GM19238 (cell line): ENCODE data around the gene KRT31.
"Not testable (repeated sequence)": the region's sequence is repeated elsewhere in the genome, so short reads cannot be mapped to it uniquely, and the experiment has no call there.

Experiments
- DNase-seq: peaks from one replicate; pipeline ENCODE4 v3.0.0; 2011; ENCODE audit warnings: low spot score; ENCODE audit not compliant: insufficient read length

KRT31 gene

DNA sequence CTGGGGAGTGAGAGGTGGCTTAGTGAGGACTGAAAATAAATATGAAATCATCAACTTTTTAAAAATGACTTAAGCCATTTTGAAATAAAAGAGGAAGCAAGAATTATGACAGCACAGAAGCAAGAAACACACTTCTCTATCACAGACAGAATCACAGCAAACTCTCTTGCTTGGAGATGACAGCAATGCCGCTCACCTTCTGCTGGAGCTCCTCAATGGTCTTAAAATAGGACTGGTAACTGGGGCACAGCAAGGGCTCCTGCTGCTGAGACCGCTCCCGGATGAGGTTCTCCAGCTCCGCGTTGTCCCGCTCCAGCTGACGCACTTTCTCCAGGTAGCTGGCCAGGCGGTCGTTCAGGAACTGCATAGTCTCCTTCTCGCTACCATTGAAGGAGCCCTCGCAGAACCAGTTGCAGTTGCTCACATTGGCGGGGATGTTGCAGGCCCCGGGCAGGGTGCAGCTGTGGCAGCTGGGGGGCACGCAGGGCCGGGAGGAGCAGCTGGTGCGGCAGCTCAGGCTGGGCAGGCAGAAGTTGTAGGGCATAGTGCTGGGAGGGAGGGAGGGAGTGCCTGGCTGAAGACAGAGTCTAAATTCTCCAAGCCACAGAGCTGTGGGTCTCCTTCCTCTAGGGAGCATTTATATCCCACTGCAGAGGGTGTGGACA is at the start of gene KRT31:
Gene KRT31, minus strand, starts transcription at position 613 of the 665 bp plus-strand sequence. Its CDS starts 69 bp downstream, at position 544.
- DNase-seq = no peak

DNA sequence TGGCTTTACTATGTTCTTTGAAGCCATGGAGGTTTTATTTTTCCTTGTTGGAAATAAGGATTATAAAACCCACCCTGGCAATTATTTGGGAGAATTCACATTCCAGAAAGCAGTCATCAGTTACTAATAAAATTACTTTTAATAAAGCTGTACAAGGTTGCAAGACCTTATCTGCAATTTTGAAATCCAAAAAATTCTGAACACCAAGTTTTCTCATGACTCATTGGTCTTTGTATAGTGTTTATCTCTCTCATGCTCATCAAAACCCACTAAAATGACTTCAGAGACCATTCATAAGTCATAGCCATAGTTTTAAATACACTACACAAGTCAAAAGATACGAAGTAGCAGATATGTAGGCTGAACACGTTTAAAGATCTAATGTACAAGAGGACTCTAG is 49.4 kb upstream of the KRT31 start:
- DNase-seq = no peak

DNA sequence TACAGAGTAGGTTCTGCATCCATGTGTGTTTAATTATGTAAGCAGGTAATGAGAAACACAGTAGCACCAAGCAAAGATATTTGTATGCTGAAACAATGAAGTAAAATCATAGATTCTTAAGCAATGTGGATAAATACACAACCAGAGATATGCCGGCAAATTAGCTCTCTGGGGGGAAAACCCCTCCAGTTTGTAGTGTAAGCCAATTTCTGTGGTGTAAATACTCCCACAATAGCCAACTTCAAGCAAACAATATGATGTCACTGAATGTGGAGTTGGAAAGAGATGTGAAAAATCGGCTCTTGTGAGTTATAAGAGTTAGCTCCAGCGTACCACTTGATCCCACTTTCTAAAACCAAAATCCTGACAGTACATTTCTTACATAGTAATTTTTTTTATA is 47.2 kb upstream of the KRT31 start:
- DNase-seq = no peak

DNA sequence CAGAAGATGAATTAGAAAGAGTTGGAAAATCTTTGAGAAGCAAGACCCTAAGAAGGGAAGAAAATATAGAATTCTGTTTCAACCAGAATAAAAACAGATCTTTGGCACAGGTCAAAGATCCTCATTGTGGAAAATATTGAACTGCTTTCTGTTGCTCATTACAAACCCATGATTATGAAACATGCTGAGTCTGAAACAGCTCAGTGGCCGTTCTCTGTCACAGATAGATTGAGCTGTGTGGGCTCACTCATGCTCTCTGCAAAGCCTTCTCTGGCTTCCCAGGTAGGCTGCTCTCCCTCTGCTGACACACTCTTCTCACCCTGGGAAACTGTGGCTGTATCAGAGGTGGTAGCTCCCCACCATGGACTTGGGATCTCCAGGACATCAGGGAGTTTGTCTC is 46.8 kb upstream of the KRT31 start:
- DNase-seq = no peak

DNA sequence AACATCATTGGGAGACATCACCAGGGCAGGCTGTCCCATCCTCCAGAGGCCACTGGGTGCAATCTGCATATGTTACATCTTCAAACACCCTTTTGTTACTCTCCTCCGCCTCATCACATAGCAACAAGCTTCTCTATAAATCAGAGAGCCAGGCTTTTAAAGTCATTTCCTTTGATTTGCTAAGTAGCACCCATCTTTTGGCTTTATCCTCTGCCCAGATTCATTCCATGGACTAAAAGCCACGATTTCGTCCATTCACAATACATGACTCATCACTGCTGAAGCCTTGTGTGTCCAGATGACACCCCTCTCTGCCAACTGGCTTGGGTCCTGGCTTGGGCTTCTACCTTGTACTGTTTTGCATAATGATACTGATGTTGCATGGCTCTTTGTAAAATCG is 45.3 kb upstream of the KRT31 start:
- no peak for DNase-seq

DNA sequence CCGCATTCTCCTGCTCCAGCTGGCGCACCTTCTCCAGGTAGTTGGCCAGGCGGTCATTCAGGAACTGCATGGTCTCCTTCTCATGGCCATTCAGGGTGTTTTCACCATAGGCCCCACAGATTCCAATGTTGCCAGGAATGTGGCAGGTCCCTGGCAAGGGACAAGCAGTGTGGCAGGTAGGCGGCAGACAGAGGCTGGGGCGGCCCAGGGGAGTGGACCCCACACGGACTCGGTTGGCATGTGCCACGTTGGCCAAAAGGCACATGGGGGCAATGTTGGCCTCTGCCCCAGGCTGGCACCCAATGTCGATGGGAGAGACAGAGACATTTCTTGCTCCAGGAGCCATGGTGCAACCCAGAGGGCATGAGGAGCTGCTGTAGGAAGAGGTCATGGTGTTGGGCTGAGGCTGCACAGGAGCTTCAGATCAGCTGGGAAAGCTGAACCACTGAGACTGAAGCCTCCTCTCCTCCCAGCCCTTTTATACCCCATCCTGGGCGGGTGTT is 43.2 kb upstream of the KRT31 start, which contains the start of gene KRT38:
Gene KRT38, minus strand, starts transcription at position 453 of the 503 bp plus-strand sequence. Its CDS starts 62 bp downstream, at position 391.
- DNase-seq = no peak

DNA sequence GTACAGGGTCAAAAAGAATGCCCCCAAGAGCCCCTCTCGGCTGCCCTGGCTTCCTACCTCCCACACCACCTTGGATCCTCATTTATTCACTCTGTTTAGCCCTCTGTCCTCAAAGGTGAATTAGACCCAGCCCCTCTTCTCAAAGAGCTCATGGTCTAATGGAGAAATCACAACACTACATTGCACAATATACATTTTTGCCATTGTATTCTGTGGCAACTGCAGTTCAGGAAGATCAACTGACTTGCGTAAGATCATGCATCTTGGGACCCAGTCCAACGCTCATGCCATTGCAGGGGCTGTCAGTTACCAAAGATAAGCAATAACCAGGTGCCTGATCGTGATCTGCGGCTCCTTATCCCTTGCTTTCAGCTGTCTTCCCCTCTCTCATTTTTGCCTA is 42.0 kb upstream of the KRT31 start:
- DNase-seq = no peak

DNA sequence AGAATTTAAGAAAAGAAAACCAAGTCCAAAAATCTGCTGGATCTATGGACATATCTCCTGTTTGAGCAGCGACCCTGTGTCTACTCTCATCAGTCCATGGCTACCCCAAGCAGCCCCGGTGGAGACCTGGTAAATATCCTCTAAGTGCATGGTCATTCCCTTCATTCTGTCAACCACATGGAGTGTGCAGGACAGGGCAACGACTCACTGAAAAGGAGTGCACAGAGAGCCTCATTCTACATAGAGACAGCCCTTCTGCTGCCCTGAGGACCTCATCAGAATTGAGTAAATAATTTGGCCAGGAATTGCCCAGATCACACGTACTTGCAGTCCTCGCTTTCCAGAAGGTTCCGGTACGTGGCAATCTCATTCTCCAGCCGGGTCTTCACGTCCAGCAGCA is 40.4 kb upstream of the KRT31 start:
- no peak for DNase-seq

DNA sequence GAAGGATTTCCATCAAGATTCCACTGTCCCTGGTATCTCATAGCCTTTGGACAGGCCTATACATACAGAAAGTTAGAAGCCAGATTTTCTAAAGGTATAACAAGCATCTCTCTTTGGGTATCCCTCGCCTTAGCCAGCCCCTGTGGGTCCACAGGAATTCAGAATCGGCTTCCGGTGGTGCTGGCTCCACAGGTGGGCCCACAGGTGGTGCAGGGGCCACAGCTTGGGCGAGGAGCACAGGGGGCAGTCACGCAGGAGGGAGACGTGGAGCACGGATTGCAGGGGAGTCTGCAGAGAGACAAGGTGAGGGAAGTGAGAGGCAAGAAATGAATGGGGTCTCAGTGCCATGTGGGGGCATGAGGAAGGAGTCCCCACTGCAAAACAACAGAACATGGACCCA is 39.8 kb upstream of the KRT31 start:
- DNase-seq = no peak

DNA sequence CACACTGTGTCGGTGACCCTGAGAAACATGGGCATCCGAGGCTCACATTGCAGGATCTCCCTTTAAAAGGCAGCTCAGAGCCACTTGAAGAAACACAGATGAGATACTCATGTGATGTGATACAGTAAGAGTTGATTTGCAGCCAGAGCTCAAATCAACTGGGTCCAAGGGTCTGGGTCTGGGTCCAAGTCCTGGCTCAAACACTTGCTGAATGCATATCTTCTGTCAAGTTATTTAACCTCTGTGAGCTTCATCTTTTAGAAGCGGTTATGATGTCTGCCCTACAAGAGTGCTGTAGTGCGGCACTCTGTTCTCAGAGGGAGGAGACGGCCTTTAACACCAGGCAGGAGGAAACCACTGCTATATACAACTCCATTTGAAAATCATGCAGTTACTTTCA is 37.0 kb upstream of the KRT31 start:
- DNase-seq = no peak

DNA sequence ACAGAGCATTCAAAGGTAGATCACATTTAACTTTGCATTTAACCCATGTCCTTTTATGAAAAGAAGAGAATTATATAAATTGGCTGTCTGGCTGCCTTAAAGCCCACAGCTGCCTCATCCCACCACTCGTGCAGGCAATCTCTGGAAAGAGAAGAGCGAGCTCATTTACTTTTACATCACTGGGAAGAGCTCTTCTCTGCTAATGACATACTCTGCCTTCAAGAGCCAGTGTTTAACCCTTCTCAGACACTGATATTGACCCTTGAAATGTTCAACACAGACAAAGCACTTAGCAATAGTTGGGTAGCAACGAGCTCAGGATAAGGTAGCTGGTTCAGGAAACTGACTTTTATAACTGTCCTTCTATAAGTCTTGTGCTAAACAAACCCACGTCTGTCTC is 36.6 kb upstream of the KRT31 start:
- DNase-seq = no peak

DNA sequence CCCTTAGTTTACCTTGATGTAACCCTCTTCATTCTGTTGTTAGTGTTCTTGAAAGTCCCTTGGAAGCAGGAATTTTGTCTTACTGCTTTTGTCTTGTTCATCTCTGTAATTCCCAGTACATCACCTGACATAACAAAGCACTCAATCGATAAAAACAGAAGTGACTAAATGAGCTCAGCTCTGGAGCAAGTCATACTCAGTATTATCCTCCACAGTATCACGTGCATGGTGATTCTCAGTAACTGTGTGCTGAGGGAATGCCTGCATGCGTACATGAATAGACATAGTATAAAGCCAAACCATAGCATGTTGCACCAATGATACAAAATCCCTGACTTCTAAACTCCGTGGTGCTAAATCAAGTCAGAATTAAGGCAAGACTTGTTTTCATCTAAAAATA is 36.2 kb upstream of the KRT31 start:
- DNase-seq = no peak

DNA sequence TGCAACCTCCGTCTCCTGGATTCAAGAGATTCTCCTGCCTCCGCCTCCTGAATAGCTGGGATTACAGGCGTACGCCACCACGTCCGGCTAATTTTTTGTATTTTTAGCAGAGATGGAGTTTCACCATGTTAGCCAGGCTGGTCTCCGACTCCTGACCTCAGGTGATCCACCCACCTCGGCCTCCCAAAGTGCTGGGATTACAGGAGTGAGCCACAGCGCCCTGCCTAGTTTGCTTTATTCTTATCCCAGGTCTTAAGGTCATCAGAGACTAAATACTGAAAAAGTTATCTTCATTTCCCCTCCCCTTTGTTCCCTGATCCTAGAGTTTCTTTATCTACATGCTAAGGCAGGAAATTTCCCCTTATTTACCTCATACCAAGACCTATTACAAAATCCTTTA is 33.0 kb upstream of the KRT31 start:
- DNase-seq = not testable (repeated sequence)

DNA sequence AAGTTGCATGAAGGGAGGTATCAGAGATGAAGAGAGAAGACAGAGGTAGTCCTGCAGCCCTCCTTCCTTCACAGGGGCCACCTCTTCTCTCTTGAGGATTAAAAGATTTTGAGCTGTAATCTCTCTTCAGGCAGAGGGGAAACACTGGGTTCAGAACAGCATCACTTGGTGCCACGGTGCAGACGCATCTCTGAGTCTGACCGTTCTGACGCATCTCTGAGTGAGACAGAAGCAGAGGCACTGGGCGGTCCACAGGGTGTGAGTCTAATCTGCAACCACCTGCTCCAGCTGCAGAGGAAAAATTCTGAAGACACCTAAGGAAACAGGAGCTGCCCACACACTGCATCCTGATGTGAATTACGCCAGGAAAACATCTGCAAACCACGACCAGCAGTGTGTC is 32.3 kb upstream of the KRT31 start:
- DNase-seq = no peak

DNA sequence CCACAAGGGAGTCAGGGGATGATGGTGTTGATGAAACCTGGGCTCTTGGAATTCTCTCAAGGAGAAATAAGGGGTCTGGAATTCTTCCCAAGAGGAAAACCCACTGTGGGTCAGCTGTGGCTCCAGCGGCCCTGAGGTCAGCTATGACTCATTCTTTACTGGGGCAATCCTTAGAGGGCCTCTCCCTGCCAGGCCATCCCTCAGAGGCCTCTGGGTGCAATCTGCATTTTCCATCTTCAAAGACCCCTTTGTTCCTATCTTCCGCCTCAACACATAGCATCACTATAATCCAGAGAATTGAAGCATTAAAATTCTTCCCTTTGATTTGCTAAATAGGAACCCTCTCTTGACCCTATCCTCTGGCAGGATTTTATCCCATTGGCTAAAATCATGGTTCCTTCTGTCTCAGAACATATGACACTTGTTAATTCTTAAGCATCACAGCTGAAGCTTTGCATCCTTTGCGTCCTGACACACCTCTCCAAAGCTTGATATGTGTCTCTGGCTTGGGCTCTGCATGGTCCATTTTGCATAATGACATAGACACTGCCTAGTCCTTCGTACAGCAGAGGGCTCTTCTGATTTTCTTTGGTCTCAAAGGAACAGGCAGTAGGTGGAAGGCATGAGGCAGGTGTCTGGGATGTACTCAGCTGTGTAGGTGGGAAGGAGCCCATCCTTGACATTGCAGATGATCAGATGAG is 31.3 kb upstream of the KRT31 start:
- no peak for DNase-seq

DNA sequence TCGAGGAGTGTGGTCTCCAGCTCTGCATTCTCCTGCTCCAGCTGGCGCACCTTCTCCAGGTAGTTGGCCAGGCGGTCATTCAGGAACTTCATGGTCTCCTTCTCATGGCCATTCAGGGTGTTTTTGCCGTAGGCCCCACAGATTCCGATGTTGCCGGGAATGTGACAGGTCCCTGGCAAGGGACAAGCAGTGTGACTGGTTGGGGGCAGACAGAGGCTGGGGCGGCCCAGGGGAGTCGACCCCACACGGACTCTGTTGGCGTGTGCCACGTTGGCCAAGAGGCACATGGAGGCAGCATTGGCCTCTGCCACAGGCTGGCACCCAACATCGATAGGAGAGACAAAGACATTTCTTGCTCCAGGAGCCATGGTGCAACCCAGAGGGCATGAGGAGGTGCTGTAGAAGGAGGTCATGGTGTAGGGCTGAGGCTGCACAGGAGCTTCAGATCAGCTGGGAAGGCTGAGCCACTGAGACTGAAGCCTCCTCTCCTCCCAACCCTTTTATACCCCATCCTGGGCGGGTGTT is 26.8 kb upstream of the KRT31 start, which contains the start of gene KRT37:
Gene KRT37, minus strand, starts transcription at position 475 of the 525 bp plus-strand sequence. Its CDS starts 62 bp downstream, at position 413.
- DNase-seq = no peak

DNA sequence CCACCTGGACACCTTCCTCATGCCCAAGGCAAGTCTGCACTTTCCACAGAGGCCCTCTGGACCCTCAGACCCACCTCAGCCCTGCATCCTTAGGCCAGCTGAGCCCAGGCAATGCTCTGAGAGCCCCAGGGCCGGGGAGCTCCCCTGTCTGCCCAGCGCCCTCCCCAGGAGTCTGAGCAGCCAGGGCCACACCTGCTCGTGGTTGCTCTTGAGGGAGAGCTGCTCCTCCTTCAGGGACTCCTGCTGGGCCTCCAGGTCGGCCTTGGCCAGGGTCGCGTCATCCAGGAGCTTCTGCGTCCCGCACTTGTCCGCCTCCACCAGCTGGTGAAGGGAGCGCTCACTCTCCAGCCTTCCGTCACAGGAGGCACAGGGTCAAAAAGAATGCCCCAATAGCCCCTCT is 25.2 kb upstream of the KRT31 start:
- not testable (repeated sequence) for DNase-seq

DNA sequence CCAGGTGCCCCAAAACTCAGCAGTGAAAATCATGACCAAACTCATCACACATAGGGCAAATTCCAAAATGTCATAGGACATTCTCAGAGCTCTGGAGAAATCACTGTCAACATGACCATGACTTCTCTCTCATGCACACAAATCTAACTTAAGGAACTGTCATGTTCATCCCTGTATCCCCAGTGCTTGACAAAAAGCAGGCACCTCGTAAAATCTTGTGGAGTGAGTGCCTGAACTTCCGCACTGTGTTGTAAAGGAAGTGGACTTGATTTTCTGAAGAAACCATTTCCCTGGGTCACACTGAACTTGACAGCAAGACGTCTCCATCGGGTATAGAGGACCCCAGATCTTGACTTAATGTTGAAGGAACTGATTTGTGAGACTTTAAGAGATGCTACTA is 24.2 kb upstream of the KRT31 start:
- DNase-seq = no peak

DNA sequence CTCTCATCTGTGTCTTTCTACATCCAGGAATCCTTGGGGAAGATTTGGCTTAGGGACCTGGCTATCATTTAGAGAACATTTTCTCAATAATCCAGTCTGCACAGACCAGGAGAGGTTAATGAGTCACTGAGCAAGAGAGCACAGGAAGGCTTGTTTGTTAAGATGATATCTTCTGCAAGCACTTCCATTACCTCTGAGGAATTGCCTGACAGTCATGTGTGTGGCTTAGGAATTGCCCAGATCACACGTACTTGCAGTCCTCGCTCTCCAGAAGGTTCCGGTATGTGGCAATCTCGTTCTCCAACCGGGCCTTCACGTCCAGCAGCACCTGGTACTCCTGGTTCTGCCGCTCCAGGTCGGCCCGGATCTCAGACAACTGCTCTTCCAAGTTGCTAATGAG is 23.7 kb upstream of the KRT31 start:
- DNase-seq = no peak

DNA sequence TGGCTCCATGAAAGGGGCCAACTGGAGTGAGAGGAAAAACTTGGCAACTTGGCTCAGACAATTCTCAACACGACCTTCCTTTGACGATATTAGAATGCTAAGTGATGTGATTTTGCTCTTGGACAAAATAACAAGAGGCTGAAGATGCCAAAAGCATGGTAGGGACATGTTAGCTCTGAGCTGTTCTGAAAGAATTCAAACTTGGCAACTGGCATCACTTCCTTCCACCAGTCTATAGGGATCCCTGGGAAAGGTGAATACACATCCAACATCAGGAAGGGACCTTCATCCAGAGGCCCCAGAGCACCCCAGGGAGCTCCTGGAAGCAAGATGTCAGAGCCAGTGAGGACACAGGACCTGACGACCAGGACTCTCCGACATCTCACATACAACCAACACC is 22.7 kb upstream of the KRT31 start:
- no peak for DNase-seq

DNA sequence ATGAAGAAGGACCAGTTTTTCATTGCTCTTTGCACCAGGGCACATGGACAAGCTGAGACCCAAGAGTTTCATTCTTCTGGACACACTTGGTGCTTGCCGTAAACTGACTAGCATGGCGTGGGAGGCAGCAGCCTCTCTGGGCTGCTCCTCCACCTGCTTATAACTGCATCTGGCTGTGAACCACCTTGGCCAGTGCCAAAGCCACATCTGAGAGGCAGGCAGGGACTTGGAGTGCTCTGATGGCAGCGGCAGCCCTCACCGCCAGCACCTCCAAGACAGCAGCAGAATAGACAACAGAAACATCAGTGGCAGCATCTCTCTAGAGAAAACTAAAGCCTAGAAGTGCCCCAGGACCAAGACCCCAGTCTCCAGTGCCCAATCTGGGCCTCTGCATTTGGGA is 22.3 kb upstream of the KRT31 start:
- DNase-seq = no peak

DNA sequence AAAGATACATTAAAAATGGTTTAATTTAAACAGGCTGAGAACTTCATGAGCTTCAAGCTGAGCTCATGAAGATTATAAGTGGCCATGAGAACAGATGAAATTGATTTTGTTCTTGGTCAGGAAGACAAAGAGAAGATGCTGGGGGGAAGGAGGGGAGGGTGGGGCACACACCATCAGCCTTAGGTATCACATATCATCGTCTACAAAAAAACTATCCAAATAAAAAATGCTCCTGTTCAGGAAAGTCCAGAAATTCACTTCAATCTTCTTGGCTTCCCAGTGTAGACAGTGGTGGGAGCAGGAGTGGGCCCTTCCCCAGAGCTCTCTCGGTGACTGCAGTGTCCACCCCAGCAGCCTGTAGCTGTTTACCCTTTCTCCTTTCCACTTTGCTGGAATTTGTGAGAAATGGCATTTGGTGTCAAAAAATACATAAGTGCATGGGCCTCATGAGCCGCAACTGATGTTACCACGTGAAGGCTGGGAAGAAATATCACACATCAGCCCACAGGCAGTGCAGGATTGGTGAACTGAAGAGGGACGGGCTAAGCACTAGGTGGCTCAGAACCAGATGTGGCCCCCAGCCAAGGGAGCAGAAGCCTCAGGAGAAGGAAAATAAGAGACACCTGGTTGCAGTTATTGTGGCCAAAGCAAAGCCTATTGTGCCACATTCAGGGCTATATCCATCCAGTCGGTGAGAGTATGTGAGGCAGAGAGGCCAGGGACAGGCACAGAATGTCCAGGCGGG is 20.9 kb upstream of the KRT31 start:
- no peak for DNase-seq
